Activated T-cell treated with anti-CD3 and anti-CD28 coated beads, Interleukin-2, amount 50 U/mL, for 1 hour (primary cell): ENCODE measurements around the gene MACROD2.

Experiments used
- DNase-seq: peaks from one replicate; pipeline ENCODE4 v3.0.0-alpha.2; 2020

The MACROD2 gene

GRCh38 chr20:14685183-14685582, 689.9 kb downstream of the MACROD2 start:
- no peak for DNase-seq

- DNase-seq = no peak
Measured at GRCh38 chr20:14687313-14687712, 692.0 kb downstream of the MACROD2 start.

GRCh38 chr20:14688005-14688404, 692.7 kb downstream of the MACROD2 start:
- DNase-seq = no peak

- DNase-seq = no peak
Measured at GRCh38 chr20:14691994-14692393, 696.7 kb downstream of the MACROD2 start.

GRCh38 chr20:14696478-14696877, 701.2 kb downstream of the MACROD2 start:
- no peak for DNase-seq

GRCh38 chr20:14696937-14697336, 701.6 kb downstream of the MACROD2 start:
- DNase-seq = no peak

- DNase-seq = no peak
Measured at GRCh38 chr20:14698125-14698524, 702.8 kb downstream of the MACROD2 start.

- no peak for DNase-seq
Measured at GRCh38 chr20:14698605-14699373, 703.5 kb downstream of the MACROD2 start.

- no peak for DNase-seq
Measured at GRCh38 chr20:14700639-14700960, 705.3 kb downstream of the MACROD2 start.

GRCh38 chr20:14701326-14701725, 706.0 kb downstream of the MACROD2 start:
- DNase-seq = no peak

- no peak for DNase-seq
Measured at GRCh38 chr20:14706555-14706954, 711.2 kb downstream of the MACROD2 start.

- no peak for DNase-seq
Measured at GRCh38 chr20:14707026-14707680, 711.8 kb downstream of the MACROD2 start.

GRCh38 chr20:14707865-14708596, 712.7 kb downstream of the MACROD2 start:
- DNase-seq = no peak

GRCh38 chr20:14709439-14709838, 714.1 kb downstream of the MACROD2 start:
- DNase-seq = no peak

GRCh38 chr20:14710951-14711350, 715.6 kb downstream of the MACROD2 start:
- DNase-seq = no peak

- no peak for DNase-seq
Measured at GRCh38 chr20:14711652-14712051, 716.3 kb downstream of the MACROD2 start.

GRCh38 chr20:14712302-14712739, 717.0 kb downstream of the MACROD2 start:
- DNase-seq = no peak

- DNase-seq = no peak
Measured at GRCh38 chr20:14715400-14715799, 720.1 kb downstream of the MACROD2 start.

GRCh38 chr20:14716351-14716801, 721.1 kb downstream of the MACROD2 start:
- DNase-seq = no peak

GRCh38 chr20:14717134-14717999, 722.1 kb downstream of the MACROD2 start:
- DNase-seq = no peak

GRCh38 chr20:14720251-14720650, 724.9 kb downstream of the MACROD2 start:
- no peak for DNase-seq

GRCh38 chr20:14721926-14722452, 726.7 kb downstream of the MACROD2 start:
- no peak for DNase-seq

GRCh38 chr20:14723614-14724013, 728.3 kb downstream of the MACROD2 start:
- DNase-seq = no peak
